ENCODE measurements around the gene TLE6.

TLE6 gene

DNA sequence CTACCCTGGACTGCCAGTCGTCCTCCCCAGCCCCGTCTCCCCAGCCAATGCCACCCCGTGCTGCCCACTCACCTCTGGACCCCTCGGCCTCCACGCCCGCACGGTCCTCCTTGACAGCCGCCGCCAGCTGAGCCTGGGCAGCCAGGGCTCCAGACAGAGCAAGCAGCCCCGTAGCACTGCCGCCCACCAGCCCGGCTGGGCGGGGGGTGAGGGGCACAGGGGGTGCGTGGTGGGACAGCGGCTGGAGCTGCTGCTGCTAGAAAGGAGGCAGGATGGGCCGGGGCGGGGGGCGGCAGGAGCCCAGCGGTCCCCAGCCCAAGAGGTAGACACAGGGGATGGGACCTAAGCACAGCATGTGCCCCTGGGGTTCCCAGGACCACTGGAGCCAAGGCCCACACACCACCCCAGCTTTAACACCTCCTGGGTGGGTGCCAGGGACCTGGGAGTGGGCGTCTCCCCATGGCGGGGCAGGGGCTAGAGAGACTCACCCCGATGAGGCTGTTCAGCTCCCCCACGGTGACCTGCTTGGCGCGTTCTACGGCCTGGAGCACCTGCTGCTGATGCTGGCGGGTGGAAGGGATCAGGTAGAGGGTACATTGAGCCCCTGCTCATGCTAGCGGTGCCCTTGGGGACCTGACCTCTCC lies 42.0 kb downstream of the TLE6 start:
- Histone ChIP-seq H3K36me3 (ENCODE audit: low read depth) (no peaks in the 10 kb centered on the region), H3K27me3 (ENCODE audit: insufficient read depth, poor library complexity, severe bottlenecking) (no peaks in the 10 kb centered on the region), H3K4me3 (ENCODE audit: severe bottlenecking) (no peak overlapping the region), H3K9me3 (ENCODE audit: severe bottlenecking) (no peaks in the 10 kb centered on the region), H3K27ac (ENCODE audit: poor library complexity, severe bottlenecking) (no peak overlapping the region), H3K4me1 (ENCODE audit: insufficient read depth, poor library complexity, severe bottlenecking) (no peaks in the 10 kb centered on the region)
- TF ChIP-seq, protein P1, sequence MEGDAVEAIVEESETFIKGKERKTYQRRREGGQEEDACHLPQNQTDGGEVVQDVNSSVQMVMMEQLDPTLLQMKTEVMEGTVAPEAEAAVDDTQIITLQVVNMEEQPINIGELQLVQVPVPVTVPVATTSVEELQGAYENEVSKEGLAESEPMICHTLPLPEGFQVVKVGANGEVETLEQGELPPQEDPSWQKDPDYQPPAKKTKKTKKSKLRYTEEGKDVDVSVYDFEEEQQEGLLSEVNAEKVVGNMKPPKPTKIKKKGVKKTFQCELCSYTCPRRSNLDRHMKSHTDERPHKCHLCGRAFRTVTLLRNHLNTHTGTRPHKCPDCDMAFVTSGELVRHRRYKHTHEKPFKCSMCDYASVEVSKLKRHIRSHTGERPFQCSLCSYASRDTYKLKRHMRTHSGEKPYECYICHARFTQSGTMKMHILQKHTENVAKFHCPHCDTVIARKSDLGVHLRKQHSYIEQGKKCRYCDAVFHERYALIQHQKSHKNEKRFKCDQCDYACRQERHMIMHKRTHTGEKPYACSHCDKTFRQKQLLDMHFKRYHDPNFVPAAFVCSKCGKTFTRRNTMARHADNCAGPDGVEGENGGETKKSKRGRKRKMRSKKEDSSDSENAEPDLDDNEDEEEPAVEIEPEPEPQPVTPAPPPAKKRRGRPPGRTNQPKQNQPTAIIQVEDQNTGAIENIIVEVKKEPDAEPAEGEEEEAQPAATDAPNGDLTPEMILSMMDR (IDR thresholded peaks at IDR 0.05; ENCODE audit: poor library complexity, severe bottlenecking), result no peak
- no peak for ATAC-seq (ENCODE audit: low read depth)
- DNase-seq (ENCODE audit: low spot score), result no peak

GRCh38 chr19:3020321-3020960 lies 43.1 kb downstream of the TLE6 start:
- DNase-seq (ENCODE audit: low spot score) (no peak), ATAC-seq (ENCODE audit: low read depth) (no peak)
- no peaks in the 10 kb centered on the region for H3K4me1 ChIP-seq (ENCODE audit: insufficient read depth, poor library complexity, severe bottlenecking)
- no peaks in the 10 kb centered on the region for H3K9me3 ChIP-seq (ENCODE audit: severe bottlenecking)
- no peaks in the 10 kb centered on the region for H3K27me3 ChIP-seq (ENCODE audit: insufficient read depth, poor library complexity, severe bottlenecking)
- no peak overlapping the region for H3K27ac ChIP-seq (ENCODE audit: poor library complexity, severe bottlenecking)
- no peaks in the 10 kb centered on the region for H3K36me3 ChIP-seq (ENCODE audit: low read depth)
- TF ChIP-seq, protein P1 (IDR thresholded peaks at IDR 0.05; ENCODE audit: poor library complexity, severe bottlenecking), result no peak
- H3K4me3 ChIP-seq (ENCODE audit: severe bottlenecking), result no peak overlapping the region

- no peak overlapping the region for H3K27ac ChIP-seq (ENCODE audit: poor library complexity, severe bottlenecking)
- no peaks in the 10 kb centered on the region for H3K27me3 ChIP-seq (ENCODE audit: insufficient read depth, poor library complexity, severe bottlenecking)
- ATAC-seq (ENCODE audit: low read depth), result no peak
- no peak for DNase-seq (ENCODE audit: low spot score)
- no peak overlapping the region for H3K4me3 ChIP-seq (ENCODE audit: severe bottlenecking)
- H3K4me1 ChIP-seq (ENCODE audit: insufficient read depth, poor library complexity, severe bottlenecking), result no peaks in the 10 kb centered on the region
- H3K36me3 ChIP-seq (ENCODE audit: low read depth), result no peaks in the 10 kb centered on the region
- H3K9me3 ChIP-seq (ENCODE audit: severe bottlenecking), result no peaks in the 10 kb centered on the region
- TF ChIP-seq, protein P1 (IDR thresholded peaks at IDR 0.05; ENCODE audit: poor library complexity, severe bottlenecking), result no peak
Measured at GRCh38 chr19:3024509-3024869, 47.1 kb downstream of the TLE6 start.

DNA sequence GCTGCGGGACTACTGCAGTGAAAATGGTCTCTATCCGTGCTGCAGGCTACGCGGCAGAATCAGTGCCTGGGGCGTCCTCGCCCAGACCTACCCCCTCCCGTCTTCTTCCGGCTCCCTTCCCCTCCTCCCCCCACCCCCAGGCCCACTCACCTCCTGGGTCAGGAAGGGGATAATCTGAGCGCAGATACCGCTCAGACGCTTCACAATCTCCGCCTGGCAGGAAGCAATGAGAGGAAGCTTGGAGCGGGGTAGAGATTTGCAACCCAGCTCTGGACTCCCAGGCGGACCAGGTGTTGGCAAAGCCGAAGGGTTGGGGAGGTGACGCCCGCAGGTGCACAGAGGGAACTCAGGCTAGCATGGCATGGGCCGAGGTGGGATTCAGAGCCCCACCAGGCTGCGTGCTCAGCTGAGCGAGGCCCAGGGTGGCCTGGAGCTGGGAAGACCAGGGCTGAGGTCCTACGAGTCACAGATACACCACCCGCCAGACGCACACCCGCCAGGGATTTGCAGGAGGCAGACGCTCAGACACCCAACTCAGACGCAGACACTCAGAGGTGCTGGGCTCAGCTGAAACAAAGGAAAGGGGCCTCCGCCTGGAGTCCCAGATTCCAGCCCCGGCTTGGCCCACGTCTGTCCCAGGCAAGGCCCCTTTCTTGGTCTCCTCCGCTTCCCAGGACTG lies 47.6 kb downstream of the TLE6 start:
- TF ChIP-seq, protein P1 (IDR thresholded peaks at IDR 0.05; ENCODE audit: poor library complexity, severe bottlenecking), result no peak
- no peak overlapping the region for H3K4me3 ChIP-seq (ENCODE audit: severe bottlenecking)
- H3K4me1 ChIP-seq (ENCODE audit: insufficient read depth, poor library complexity, severe bottlenecking), result no peaks in the 10 kb centered on the region
- ATAC-seq (ENCODE audit: low read depth) (no peak), DNase-seq (ENCODE audit: low spot score) (no peak)
- no peaks in the 10 kb centered on the region for H3K36me3 ChIP-seq (ENCODE audit: low read depth)
- H3K9me3 ChIP-seq (ENCODE audit: severe bottlenecking), result no peaks in the 10 kb centered on the region
- H3K27me3 ChIP-seq (ENCODE audit: insufficient read depth, poor library complexity, severe bottlenecking), result no peaks in the 10 kb centered on the region
- H3K27ac ChIP-seq (ENCODE audit: poor library complexity, severe bottlenecking), result no peak overlapping the region

DNA sequence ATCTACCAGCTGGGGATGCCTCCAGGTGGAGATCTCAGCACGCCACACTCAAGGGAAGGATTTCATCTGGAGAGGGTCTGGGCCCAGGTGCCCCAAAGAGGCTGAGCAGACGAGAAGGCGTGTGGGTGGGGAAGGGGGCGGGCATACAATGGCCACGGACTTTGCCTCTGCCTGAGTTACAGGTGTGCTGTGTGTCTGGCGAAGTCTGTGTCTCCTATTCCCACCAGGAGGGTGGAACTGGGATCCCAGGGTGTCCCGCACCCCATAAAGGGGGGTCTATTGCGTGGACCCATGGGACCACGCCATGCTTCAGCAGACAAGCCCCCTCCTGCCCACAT lies 48.2 kb downstream of the TLE6 start:
- Histone ChIP-seq H3K4me1 (ENCODE audit: insufficient read depth, poor library complexity, severe bottlenecking) (no peaks in the 10 kb centered on the region), H3K27me3 (ENCODE audit: insufficient read depth, poor library complexity, severe bottlenecking) (no peaks in the 10 kb centered on the region), H3K9me3 (ENCODE audit: severe bottlenecking) (no peaks in the 10 kb centered on the region), H3K27ac (ENCODE audit: poor library complexity, severe bottlenecking) (no peak overlapping the region), H3K4me3 (ENCODE audit: severe bottlenecking) (no peak overlapping the region), H3K36me3 (ENCODE audit: low read depth) (no peaks in the 10 kb centered on the region)
- DNase-seq (ENCODE audit: low spot score) (no peak), ATAC-seq (ENCODE audit: low read depth) (no peak)
- TF ChIP-seq, protein P1 (IDR thresholded peaks at IDR 0.05; ENCODE audit: poor library complexity, severe bottlenecking), result no peak
